NCI-H82 treated with DMSO at 0.1 percent for 48 hours (cell line): ENCODE data around the gene MSMP.

Source experiments
- DNase-seq: peaks from one replicate; lab custom pipeline; 2025; ENCODE audit not compliant: unreplicated experiment; lab: John Stamatoyannopoulos, UW

MSMP gene

GRCh38 chr9:35754264-35754663 is at the start of gene MSMP:
MSMP (minus strand) TSS chr9:35754276; CDS start chr9:35754129, 147 bp downstream.
- no peak for DNase-seq

- DNase-seq = no peak
These were observed 47.5 kb upstream of the MSMP start for GRCh38 chr9:35801328-35802128.

DNA sequence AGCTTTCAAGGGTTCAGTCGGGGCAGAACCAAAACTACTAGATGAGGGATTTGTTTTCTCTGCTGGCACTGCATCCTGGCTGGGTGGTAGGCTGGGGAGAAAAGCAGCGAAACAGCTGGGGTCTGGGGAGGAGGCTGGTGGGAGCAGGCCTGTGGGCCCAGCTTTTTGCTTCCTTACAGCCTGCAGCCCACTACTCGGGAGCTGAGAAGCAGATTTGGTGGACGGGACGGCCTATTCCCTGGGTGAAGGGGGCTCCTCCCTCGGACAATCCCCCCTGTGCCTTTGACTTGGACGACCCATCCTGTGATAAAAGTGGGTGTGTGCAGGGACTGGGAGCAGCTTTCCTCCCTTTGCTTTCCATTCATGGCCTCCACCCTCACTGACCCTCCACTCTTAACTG is 46.5 kb upstream of the MSMP start:
- no peak for DNase-seq

- no peak for DNase-seq
These were observed 44.7 kb upstream of the MSMP start for GRCh38 chr9:35798658-35799374.

DNA sequence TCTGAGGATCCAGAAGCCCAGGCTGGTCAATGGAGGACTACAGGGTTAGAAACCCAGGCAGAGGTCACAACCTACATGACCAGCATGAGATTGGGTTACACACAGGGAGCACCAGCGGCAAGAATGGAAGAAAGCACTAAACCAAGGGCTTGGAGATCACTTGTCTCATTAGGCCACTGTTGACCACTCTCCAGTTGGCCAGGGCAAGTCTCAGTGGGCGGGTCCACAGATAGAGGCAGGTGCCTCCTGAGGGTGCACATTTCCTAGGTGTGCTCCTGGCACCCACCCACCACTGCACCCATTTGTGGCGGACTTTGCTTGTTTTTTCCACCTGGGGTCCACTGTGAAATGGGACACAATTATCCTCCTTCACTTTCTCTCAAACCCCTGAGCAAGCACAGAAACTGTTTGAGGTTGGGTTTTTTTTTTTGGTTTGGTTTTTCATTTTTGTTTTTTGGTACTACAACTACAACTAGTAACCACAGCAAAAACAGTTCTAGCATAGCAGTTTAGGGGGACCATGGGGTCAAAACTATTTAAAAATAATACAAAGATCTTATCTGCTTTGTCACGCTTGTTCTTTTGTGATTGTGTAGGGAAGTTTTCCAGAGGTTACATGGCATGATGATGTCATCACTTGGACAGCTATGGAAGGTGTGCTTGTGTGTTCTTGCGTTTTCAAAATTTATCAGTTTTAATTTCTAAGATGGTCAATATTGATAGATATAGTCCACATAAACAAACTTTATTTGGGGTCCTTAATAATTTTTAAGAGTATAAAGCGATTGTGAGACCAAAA is 43.4 kb upstream of the MSMP start:
- DNase-seq = no peak

DNA sequence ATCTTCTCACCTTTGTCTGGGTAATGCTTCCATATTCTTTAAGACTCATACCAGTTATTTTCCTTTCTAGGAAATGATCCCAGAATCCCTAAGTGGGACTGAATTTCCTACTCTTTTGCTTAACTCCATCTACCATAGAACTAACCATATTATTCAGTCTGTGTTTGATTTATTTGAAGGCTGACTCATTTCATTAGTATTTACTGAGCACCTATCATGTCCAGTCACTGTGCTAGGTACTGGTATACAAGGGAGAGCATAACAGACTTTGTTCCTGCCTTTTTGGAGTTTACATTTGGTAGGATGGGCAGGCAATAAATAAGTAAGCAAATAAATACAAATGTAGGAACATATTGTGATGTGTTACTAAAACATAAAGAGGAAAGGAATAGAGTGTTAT is 41.6 kb upstream of the MSMP start:
- DNase-seq = no peak

DNA sequence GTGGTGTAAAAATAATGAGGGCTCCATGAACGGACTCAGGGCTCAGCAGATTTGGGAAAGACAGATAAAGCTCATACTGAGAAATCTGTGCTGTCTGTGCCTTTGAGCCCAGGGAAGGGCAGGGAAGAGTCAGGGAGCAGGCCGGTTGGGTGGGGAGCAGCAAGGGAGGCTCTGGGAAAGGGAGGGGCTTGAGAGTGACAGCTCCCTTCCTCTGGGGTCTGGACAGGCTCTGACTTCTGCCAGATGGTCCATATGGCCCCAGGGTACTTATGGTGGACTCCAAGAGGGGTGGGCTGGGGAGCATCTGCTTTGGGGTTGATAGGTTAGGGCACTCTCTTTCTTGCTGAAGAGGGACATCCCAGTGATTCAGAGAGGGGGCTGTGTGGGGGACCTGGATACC is 39.4 kb upstream of the MSMP start:
- peak; percentile 32 for DNase-seq

GRCh38 chr9:35792826-35793225 is 38.8 kb upstream of the MSMP start:
- no peak for DNase-seq

DNA sequence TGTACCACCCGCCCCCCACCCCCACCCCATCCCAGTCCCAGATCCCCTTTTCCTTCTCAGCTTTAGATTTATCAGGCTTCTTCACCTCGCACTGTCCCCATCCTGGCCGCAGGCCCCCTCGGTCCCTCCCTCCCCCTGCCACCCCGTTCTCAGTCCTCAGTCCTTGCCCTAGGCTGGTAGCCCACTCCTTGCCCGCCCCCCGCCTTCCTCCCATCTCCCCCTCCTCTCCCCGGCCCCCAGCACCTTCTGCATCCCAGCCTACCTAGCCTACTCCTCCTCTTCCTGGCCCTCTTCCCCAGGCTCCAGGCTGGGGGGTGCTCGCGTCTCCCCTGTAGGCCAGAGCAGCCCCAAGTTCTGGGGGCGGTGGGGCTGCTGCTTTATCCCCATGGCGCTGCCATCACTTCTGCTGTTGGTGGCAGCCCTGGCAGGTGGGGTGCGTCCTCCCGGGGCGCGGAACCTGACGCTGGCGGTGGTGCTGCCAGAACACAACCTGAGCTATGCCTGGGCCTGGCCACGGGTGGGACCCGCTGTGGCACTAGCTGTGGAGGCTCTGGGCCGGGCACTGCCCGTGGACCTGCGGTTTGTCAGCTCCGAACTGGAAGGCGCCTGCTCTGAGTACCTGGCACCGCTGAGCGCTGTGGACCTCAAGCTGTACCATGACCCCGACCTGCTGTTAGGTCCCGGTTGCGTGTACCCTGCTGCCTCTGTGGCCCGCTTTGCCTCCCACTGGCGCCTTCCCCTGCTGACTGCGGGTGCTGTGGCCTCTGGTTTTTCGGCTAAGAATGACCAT is 38.1 kb upstream of the MSMP start:
- no peak for DNase-seq

- no peak for DNase-seq
These were observed 37.3 kb upstream of the MSMP start, which contains the start of gene NPR2 for GRCh38 chr9:35791297-35791921. NPR2 (plus strand) TSS chr9:35791591; CDS start chr9:35792409, 818 bp downstream.

DNA sequence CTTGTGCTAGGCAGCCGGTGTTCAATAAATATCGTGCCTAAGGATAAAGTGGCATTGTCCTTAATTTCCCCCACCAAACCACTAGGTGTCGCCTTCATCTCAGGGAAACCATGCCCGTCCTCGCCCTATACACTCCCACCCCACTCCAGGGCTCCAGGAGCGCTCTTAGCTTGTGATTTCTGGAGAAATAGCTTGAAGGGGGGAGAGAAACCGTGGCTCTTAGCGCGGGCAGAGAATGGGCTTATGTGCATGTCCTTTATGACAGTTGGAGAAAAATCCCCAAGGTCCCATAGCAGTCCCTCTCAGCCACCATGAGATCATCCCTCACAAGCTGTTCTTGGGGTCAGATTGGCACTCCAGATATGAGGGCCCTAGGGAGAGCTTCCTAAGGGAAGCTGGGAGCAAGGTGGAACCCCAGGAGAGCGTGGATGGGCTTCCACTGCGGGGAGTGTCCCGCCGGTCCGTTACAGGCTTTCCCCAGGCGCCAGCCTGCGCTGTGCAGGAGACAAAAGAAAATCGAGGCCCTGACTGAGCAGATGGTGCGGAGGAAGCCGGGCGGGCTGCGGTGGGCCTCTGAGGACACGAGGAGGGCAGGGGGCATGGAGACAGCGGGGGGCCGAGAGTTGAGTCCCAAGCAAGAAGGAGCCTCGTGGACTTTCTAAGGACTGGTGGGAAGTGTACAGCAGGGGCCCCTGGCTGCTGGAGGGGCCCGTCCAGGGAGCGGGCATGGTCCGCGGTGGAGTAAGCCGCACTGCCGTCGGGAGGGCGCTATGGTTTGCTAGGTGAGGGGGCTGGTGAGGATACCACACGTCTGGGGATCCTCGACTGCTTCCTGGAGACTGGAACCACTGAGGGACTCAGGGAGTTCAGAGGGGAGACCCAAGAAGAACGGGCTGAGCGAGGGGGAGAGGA is 36.6 kb upstream of the MSMP start:
- peak; percentile 82 for DNase-seq

GRCh38 chr9:35790025-35790384 is 35.9 kb upstream of the MSMP start:
- DNase-seq = no peak

- DNase-seq = no peak
These were observed 35.5 kb upstream of the MSMP start for GRCh38 chr9:35789541-35789940.

DNA sequence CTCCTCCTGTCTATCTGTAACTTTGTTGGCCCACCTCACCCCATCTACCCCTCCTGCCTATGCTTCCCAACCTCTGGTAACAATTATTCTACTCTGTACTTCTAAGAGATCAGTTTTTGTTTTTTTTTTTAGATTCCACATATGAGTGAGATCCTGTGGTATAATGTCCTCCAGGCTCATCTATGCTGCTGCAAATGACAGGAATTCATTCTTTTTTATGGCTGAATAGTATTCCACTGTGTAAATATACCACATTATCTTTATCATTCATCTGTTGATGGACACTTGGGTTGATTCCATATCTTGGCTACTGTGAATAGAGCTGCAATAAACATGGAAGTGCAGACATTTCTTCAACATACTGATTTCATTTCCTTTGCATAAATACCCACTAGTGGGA is 29.3 kb upstream of the MSMP start:
- DNase-seq = no peak

GRCh38 chr9:35781066-35781465 is 27.0 kb upstream of the MSMP start:
- DNase-seq = no peak

GRCh38 chr9:35778496-35778895 is 24.4 kb upstream of the MSMP start:
- DNase-seq = no peak

GRCh38 chr9:35776018-35776417 is 21.9 kb upstream of the MSMP start:
- DNase-seq = no peak

- DNase-seq = no peak
These were observed 21.0 kb upstream of the MSMP start for GRCh38 chr9:35774907-35775635.

GRCh38 chr9:35771943-35772342 is 17.9 kb upstream of the MSMP start:
- DNase-seq = no peak
